ENCODE data around the gene HTR2A. TPM values are rescaled to one million over a fixed set of nuclear protein-coding genes. Genes with fewer than 3 reads are reported as not detected.

The HTR2A gene
- total RNA-seq, 3 donors from 2014 or later, result 0.09 to 0.58 (median 0.54) TPM

- no peaks in the 10 kb centered on the region for H3K9me3 ChIP-seq
- ATAC-seq, result peak; percentile 59
- H3K4me3 ChIP-seq, result no peak overlapping the region
- intact Hi-C loops (cut with DNase I, micrococcal nuclease), result loop anchor here in 1 of 2 donors (5.0 kb wide), 1 partner anchor 941 kb away; no protein-coding TSS in a partner anchor
- peak in 1 of 3 donors; percentile 80 for DNase-seq
- no peak for TF ChIP-seq CTCF (IDR thresholded peaks at IDR 0.05)
- no peaks in the 10 kb centered on the region for H3K4me1 ChIP-seq (ENCODE audit: low read depth)
- no peaks in the 10 kb centered on the region for H3K36me3 ChIP-seq (ENCODE audit: low read depth)
These were observed 65.2 kb downstream of the HTR2A start for GRCh38 chr13:46831588-46832194.

- no peak for DNase-seq
- H3K4me3 ChIP-seq, result no peak overlapping the region
- no peaks in the 10 kb centered on the region for H3K4me1 ChIP-seq (ENCODE audit: low read depth)
- peak; percentile 30 for ATAC-seq
- TF ChIP-seq CTCF (IDR thresholded peaks at IDR 0.05), result no peak
- H3K9me3 ChIP-seq, result no peaks in the 10 kb centered on the region
- intact Hi-C loops (cut with DNase I, micrococcal nuclease), result loop anchor here in 1 of 2 donors (5.0 kb wide), 1 partner anchor 942 kb away; no protein-coding TSS in a partner anchor
- no peaks in the 10 kb centered on the region for H3K36me3 ChIP-seq (ENCODE audit: low read depth)
These were observed 66.3 kb downstream of the HTR2A start for GRCh38 chr13:46830405-46831005.

GRCh38 chr13:46822551-46822950 lies 74.3 kb downstream of the HTR2A start:
- no peak overlapping the region for H3K4me3 ChIP-seq
- DNase-seq (no peak), ATAC-seq (no peak)
- intact Hi-C loops (cut with DNase I, micrococcal nuclease), result no loop called here
- H3K9me3 ChIP-seq, result no peaks in the 10 kb centered on the region
- no peak for TF ChIP-seq CTCF (IDR thresholded peaks at IDR 0.05)
- H3K36me3 ChIP-seq (ENCODE audit: low read depth), result no peaks in the 10 kb centered on the region
- H3K4me1 ChIP-seq (ENCODE audit: low read depth), result no peaks in the 10 kb centered on the region

- TF ChIP-seq CTCF (IDR thresholded peaks at IDR 0.05), result no peak
- no peaks in the 10 kb centered on the region for H3K36me3 ChIP-seq (ENCODE audit: low read depth)
- H3K4me1 ChIP-seq (ENCODE audit: low read depth), result no peaks in the 10 kb centered on the region
- ATAC-seq (no peak), DNase-seq (no peak)
- intact Hi-C loops (cut with DNase I, micrococcal nuclease), result no loop called here
- H3K4me3 ChIP-seq, result no peak overlapping the region
- no peaks in the 10 kb centered on the region for H3K9me3 ChIP-seq
These were observed 78.9 kb downstream of the HTR2A start for GRCh38 chr13:46817838-46818476.

GRCh38 chr13:46817095-46817494 lies 79.8 kb downstream of the HTR2A start:
- no peaks in the 10 kb centered on the region for H3K36me3 ChIP-seq (ENCODE audit: low read depth)
- ATAC-seq (no peak), DNase-seq (no peak)
- no peak for TF ChIP-seq CTCF (IDR thresholded peaks at IDR 0.05)
- H3K4me3 ChIP-seq, result no peak overlapping the region
- intact Hi-C loops (cut with DNase I, micrococcal nuclease), result no loop called here
- H3K9me3 ChIP-seq, result peaks cover 7% of the 10 kb centered on the region
- H3K4me1 ChIP-seq (ENCODE audit: low read depth), result no peaks in the 10 kb centered on the region
